Activated CD8-positive, alpha-beta T cell treated with anti-CD3 and anti-CD28 coated beads for 36 hours (primary cell): ENCODE data around the gene ADAM10. TPM values are rescaled to one million over a fixed set of nuclear protein-coding genes. Genes with fewer than 3 reads are reported as not detected.

Source experiments
- ATAC-seq: fragments of 200-7000 bp; cut with Tn5 transposase; one replicate; pipeline ENCODE4 v1.10.0; 2021; ENCODE audit warnings: mild to moderate bottlenecking, moderate library complexity
- CTCF ChIA-PET: fragments of 350-600 bp; sonication (Branson Sonifier 250); formaldehyde crosslinking; loops from one replicate; lab custom pipeline; 2021; ENCODE audit warnings: antibody characterized with exemption; lab: Charles Lee
- POLR2A ChIA-PET: fragments of 350-600 bp; sonication (Branson Sonifier 250); formaldehyde crosslinking; loops from one replicate; lab custom pipeline; 2021; ENCODE audit warnings: antibody characterized with exemption; lab: Charles Lee
- DNase-seq: peaks from one replicate; pipeline ENCODE4 v3.0.0-alpha.2; 2020
- H3K27ac Mint-ChIP-seq: one replicate; pipeline ENCODE4 v1.8.0; 2021; ENCODE audit warnings: mild to moderate bottlenecking, mixed read lengths
- H3K27me3 Mint-ChIP-seq: one replicate; pipeline ENCODE4 v1.8.0; 2021; ENCODE audit warnings: mixed read lengths
- H3K36me3 Mint-ChIP-seq: one replicate; pipeline ENCODE4 v1.8.0; 2021; ENCODE audit warnings: low read depth, mixed read lengths
- H3K4me1 Mint-ChIP-seq: one replicate; pipeline ENCODE4 v1.8.0; 2021; ENCODE audit warnings: low read depth, mixed read lengths
- H3K4me3 Mint-ChIP-seq: one replicate; pipeline ENCODE4 v1.8.0; 2021; ENCODE audit warnings: mild to moderate bottlenecking, moderate library complexity, mixed read lengths
- H3K9me3 Mint-ChIP-seq: one replicate; pipeline ENCODE4 v1.8.0; 2021; ENCODE audit warnings: mixed read lengths
- intact Hi-C: fragments of 100-400 bp; cut with micrococcal nuclease; formaldehyde crosslinking; loops from one replicate; pipeline ENCODE4 v1.10.0; 2022
- total RNA-seq, 2 experiments: library from RNA; stranded (reverse); gene quantifications; one replicate each; pipeline ENCODE4 v1.2.3, GENCODE V29; 2021
- TF ChIP-seq, protein P1 (sequence below): fragments of 200-600 bp; IDR thresholded peaks from one replicate; pipeline ENCODE4 v1.8.0; 2022; ENCODE audit warnings: antibody characterized with exemption, mild to moderate bottlenecking

ADAM10 gene
- total RNA-seq, 2 experiments from 2014 or later, result 76.4 to 79.4 TPM

DNA sequence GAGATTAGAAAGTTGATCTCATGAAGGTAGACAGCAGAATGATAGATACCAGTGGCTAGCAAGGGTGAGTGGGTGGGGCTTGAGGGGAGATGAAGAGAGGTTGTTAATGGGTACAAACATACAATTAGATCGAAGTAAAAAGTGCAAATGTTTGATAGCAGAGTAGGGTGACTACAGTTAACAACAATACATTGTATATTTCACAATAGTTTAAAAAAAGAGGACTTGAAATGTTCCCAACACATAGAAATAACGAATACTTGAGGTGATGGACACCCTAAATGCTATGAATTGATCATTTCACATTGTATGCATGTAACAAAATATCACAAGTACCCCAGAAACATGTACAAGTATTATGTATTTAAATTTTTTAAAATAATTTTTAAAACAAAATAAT, 47.3 kb downstream of the ADAM10 start:
- H3K9me3 Mint-ChIP-seq, result peaks cover 18% of the 10 kb centered on the region
- DNase-seq (no peak), ATAC-seq (no peak)
- CTCF ChIA-PET, result no interaction called here
- TF ChIP-seq, protein P1, sequence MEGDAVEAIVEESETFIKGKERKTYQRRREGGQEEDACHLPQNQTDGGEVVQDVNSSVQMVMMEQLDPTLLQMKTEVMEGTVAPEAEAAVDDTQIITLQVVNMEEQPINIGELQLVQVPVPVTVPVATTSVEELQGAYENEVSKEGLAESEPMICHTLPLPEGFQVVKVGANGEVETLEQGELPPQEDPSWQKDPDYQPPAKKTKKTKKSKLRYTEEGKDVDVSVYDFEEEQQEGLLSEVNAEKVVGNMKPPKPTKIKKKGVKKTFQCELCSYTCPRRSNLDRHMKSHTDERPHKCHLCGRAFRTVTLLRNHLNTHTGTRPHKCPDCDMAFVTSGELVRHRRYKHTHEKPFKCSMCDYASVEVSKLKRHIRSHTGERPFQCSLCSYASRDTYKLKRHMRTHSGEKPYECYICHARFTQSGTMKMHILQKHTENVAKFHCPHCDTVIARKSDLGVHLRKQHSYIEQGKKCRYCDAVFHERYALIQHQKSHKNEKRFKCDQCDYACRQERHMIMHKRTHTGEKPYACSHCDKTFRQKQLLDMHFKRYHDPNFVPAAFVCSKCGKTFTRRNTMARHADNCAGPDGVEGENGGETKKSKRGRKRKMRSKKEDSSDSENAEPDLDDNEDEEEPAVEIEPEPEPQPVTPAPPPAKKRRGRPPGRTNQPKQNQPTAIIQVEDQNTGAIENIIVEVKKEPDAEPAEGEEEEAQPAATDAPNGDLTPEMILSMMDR, result no peak
- H3K4me3 Mint-ChIP-seq, result no peak overlapping the region
- POLR2A ChIA-PET, result no interaction called here
- intact Hi-C loops, result no loop called here
- peaks cover 59% of the 10 kb centered on the region for H3K4me1 Mint-ChIP-seq
- H3K27ac Mint-ChIP-seq, result no peak overlapping the region
- peaks cover 69% of the 10 kb centered on the region for H3K36me3 Mint-ChIP-seq
- H3K27me3 Mint-ChIP-seq, result no peaks in the 10 kb centered on the region

DNA sequence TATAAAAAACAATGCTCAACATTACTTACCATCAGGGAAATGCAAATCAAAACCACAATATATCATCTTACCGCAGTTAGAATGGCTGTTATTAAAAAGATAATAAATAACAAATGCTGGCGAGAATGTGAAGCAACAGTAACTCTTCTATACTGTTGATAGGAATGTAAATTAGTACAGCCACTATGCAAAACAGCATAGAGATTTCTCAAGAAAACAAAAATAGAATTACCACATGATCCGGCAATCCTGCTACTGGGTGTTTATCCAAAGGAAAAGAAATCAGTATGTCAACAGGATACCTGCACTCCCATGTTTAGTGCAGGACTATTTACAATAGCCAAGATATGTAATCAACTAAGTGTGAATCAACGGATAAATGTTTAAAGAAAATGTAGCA, 48.1 kb downstream of the ADAM10 start:
- intact Hi-C loops, result no loop called here
- CTCF ChIA-PET, result no interaction called here
- POLR2A ChIA-PET, result no interaction called here
- no peaks in the 10 kb centered on the region for H3K27me3 Mint-ChIP-seq
- H3K36me3 Mint-ChIP-seq, result peaks cover 68% of the 10 kb centered on the region
- TF ChIP-seq, protein P1, result no peak
- ATAC-seq (no peak), DNase-seq (no peak)
- H3K9me3 Mint-ChIP-seq, result peaks cover 18% of the 10 kb centered on the region
- H3K4me1 Mint-ChIP-seq, result peaks cover 59% of the 10 kb centered on the region
- no peak overlapping the region for H3K27ac Mint-ChIP-seq
- no peak overlapping the region for H3K4me3 Mint-ChIP-seq

DNA sequence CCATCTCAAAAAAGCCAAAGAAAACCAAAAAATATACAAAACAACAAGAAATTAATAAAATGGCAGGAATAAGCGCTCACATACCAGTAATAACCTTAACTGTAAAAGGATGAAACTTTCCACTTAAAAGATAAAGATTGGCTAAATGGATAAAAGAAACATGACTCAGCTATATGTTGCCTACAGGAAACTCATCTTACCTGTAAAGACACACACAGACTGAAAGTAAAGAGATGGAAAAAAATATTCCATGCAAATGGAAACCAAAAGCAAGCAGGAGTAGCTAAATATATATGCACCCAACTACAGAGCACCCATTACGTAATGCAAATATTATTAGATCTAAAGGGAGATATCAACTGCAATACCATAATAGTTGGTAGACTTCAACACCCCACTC, 49.7 kb downstream of the ADAM10 start:
- DNase-seq, result no peak
- peak overlapping the region; percentile 66 for H3K27ac Mint-ChIP-seq
- no peak overlapping the region for H3K4me3 Mint-ChIP-seq
- ATAC-seq, result peak; percentile 27
- peaks cover 18% of the 10 kb centered on the region for H3K9me3 Mint-ChIP-seq
- intact Hi-C loops, result no loop called here
- TF ChIP-seq, protein P1, result no peak
- H3K36me3 Mint-ChIP-seq, result peaks cover 63% of the 10 kb centered on the region
- peaks cover 61% of the 10 kb centered on the region for H3K4me1 Mint-ChIP-seq
- H3K27me3 Mint-ChIP-seq, result no peaks in the 10 kb centered on the region
- ChIA-PET POLR2A (no interaction called here), CTCF (no interaction called here)

DNA sequence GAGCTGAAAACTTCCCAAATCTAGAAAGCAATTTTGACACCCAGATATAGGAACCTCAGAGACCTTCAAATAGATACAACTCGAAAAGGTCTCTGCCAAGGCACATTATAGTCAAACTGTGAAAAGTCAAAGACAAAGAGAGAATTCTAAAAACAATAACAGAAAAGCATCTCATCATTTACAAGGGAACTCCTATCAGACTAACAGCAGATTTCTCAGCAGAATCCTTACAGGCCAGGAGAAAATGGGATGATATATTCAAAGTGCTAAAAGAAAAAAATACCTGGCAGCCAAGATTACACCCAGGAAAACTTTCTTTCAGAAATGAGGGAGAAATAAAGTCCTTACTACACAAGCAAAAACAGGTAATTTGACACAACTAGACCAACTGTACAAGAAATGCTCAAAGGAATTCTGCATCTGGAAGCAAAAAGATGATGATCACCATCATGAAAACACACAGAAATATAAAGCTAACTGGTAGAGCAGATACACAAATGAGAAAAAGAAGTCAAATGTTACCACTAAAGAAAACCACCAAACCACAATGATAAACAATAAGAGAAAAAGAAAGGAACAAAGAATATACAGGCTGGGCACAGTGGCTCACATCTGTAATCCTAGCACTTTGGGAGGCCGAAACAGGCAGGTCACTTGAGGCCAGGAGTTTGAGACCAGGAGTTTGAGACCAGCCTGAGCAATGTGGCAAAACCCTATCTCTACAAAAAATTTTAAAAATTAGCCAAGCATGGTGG, 50.4 kb downstream of the ADAM10 start:
- no peak for ATAC-seq
- peaks cover 58% of the 10 kb centered on the region for H3K4me1 Mint-ChIP-seq
- peak overlapping the region; percentile 66 for H3K27ac Mint-ChIP-seq
- H3K9me3 Mint-ChIP-seq, result peaks cover 15% of the 10 kb centered on the region
- peaks cover 57% of the 10 kb centered on the region for H3K36me3 Mint-ChIP-seq
- ChIA-PET CTCF (no interaction called here), POLR2A (interaction anchor here (0.7 kb wide), 1 partner anchor 288 kb away, joined by 3 read pairs; no protein-coding TSS in a partner anchor)
- TF ChIP-seq, protein P1, result no peak
- intact Hi-C loops, result no loop called here
- H3K27me3 Mint-ChIP-seq, result no peaks in the 10 kb centered on the region
- DNase-seq, result no peak
- H3K4me3 Mint-ChIP-seq, result no peak overlapping the region

DNA sequence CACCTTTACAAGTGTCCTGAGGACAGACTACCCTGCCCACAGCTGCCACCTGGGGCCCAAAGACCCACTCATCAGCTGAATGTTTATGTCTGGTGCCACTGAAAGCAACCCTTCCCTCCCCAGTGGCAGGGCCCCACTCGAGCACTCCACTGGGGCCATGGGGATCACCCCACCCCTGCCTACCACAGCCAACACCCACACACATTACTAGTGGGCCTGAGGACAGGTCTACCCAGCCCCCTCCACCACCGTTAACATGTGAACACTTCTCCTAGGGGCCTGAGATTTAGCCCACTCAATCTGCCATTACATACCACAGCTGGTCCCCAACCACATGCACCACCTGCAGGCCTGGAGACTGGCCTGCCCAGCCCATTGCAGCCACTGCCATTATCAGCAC, 52.3 kb downstream of the ADAM10 start:
- Mint-ChIP-seq H3K9me3 (peaks cover 11% of the 10 kb centered on the region), H3K27me3 (no peaks in the 10 kb centered on the region), H3K27ac (peak overlapping the region; percentile 39), H3K4me1 (peaks cover 47% of the 10 kb centered on the region), H3K4me3 (no peak overlapping the region), H3K36me3 (peaks cover 56% of the 10 kb centered on the region)
- POLR2A ChIA-PET, result interaction anchor here (0.6 kb wide), 1 partner anchor 11 kb away, joined by 5 read pairs; no protein-coding TSS in a partner anchor
- no peak for DNase-seq
- TF ChIP-seq, protein P1, result no peak
- no peak for ATAC-seq
- intact Hi-C loops, result no loop called here
- CTCF ChIA-PET, result no interaction called here
